ENCODE measurements around the gene ATG101. TPM values are rescaled to one million over a fixed set of nuclear protein-coding genes. Genes with fewer than 3 reads are reported as not detected.

The ATG101 gene
- 97.3 and 112 TPM in 2 replicates for polyA plus RNA-seq (2011; rRNA removed)
- 66.0 and 79.1 TPM in 2 replicates for polyA minus RNA-seq (2011; rRNA and poly(A)+ RNA removed)

- POLR2A ChIA-PET: interaction anchor here (0.5 to 2.5 kb wide), 11 partner anchors 9 to 1639 kb away, joined by 3 to 32 read pairs (median 5); partner anchors contain the start of genes NR4A1, SMIM41 and TAMALIN
- H3K4me3 ChIP-seq (ENCODE audit: low read depth, low read length): peak within 1 kb of the TSS; percentile 100
- peak within 1 kb of the TSS; percentile 93 for H3K27ac ChIP-seq (ENCODE audit: low read depth, low read length)
- no peaks in the 10 kb centered on the region; the same call in 1 of the 2 replicates for H3K9me3 ChIP-seq (ENCODE audit: control insufficient read depth, insufficient read depth, low read length)
- peak; percentile 68 for TF ChIP-seq CTCF (IDR thresholded peaks at IDR 0.05; ENCODE audit: low read depth, low read length)
- CTCF ChIA-PET: interaction anchor here (0.6 to 31.7 kb wide), 12 partner anchors 9 to 978 kb away, joined by 3 to 624 read pairs (median 8); partner anchors contain the start of gene NR4A1
- H3K27me3 ChIP-seq (ENCODE audit: control insufficient read depth, insufficient read depth, low read length): no peaks in the 10 kb centered on the region
- peak; percentile 94 for DNase-seq (ENCODE audit: low read depth, low spot score)
Measured at GRCh38 chr12:52069327-52070184, at the start of gene ATG101. Gene ATG101, plus strand, starts transcription at chr12:52069978. Its CDS starts 3,673 bp downstream, at chr12:52073651.

- Histone ChIP-seq H3K27me3 (ENCODE audit: control insufficient read depth, insufficient read depth, low read length) (no peaks in the 10 kb centered on the region), H3K27ac (ENCODE audit: low read depth, low read length) (no peak overlapping the region), H3K9me3 (ENCODE audit: control insufficient read depth, insufficient read depth, low read length) (no peaks in the 10 kb centered on the region), H3K4me3 (ENCODE audit: low read depth, low read length) (no peak overlapping the region)
- no peak for DNase-seq (ENCODE audit: low read depth, low spot score)
- ChIA-PET CTCF (interaction anchor here (0.5 to 15.2 kb wide), 16 partner anchors 9 to 968 kb away, joined by 3 to 624 read pairs (median 3); partner anchors contain the start of genes ATG101, SMIM41 and TAMALIN), POLR2A (interaction anchor here (0.6 to 4.4 kb wide), 4 partner anchors 10 to 30 kb away, joined by 5 to 28 read pairs (median 10); partner anchors contain the start of gene TAMALIN)
- peak; percentile 83 for TF ChIP-seq CTCF (IDR thresholded peaks at IDR 0.05; ENCODE audit: low read depth, low read length)
Measured at GRCh38 chr12:52020539-52021336, 49.0 kb upstream of the ATG101 start.

- ChIA-PET POLR2A (interaction anchor here (0.8 to 4.4 kb wide), 4 partner anchors 12 to 31 kb away, joined by 3 to 28 read pairs (median 6); partner anchors contain the start of gene TAMALIN), CTCF (interaction anchor here (0.7 to 15.2 kb wide), 21 partner anchors 10 to 742 kb away, joined by 3 to 624 read pairs (median 5); partner anchors contain the start of genes ACVRL1, ATG101, NR4A1 and SMIM41)
- H3K27me3 ChIP-seq (ENCODE audit: control insufficient read depth, insufficient read depth, low read length): no peaks in the 10 kb centered on the region
- no peaks in the 10 kb centered on the region for H3K9me3 ChIP-seq (ENCODE audit: control insufficient read depth, insufficient read depth, low read length)
- DNase-seq (ENCODE audit: low read depth, low spot score): no peak
- no peak overlapping the region for H3K27ac ChIP-seq (ENCODE audit: low read depth, low read length)
- H3K4me3 ChIP-seq (ENCODE audit: low read depth, low read length): peak overlapping the region; percentile 67
- no peak for TF ChIP-seq CTCF (IDR thresholded peaks at IDR 0.05; ENCODE audit: low read depth, low read length)
Measured at GRCh38 chr12:52022841-52023181, 47.0 kb upstream of the ATG101 start.

- Histone ChIP-seq H3K27ac (ENCODE audit: low read depth, low read length) (peak overlapping the region; percentile 11), H3K27me3 (ENCODE audit: control insufficient read depth, insufficient read depth, low read length) (no peaks in the 10 kb centered on the region), H3K9me3 (ENCODE audit: control insufficient read depth, insufficient read depth, low read length) (no peaks in the 10 kb centered on the region), H3K4me3 (ENCODE audit: low read depth, low read length) (peak overlapping the region; percentile 67)
- TF ChIP-seq CTCF (IDR thresholded peaks at IDR 0.05; ENCODE audit: low read depth, low read length): peak; percentile 89
- ChIA-PET CTCF (interaction anchor here (0.6 to 15.2 kb wide), 28 partner anchors 9 to 858 kb away, joined by 3 to 624 read pairs (median 4); partner anchors contain the start of genes ACVRL1, ATG101, NR4A1 and POU6F1), POLR2A (interaction anchor here (0.5 to 4.4 kb wide), 5 partner anchors 13 to 31 kb away, joined by 3 to 28 read pairs (median 5); partner anchors contain the start of gene TAMALIN)
- no peak for DNase-seq (ENCODE audit: low read depth, low spot score)
Measured at GRCh38 chr12:52023182-52023975, 46.4 kb upstream of the ATG101 start.
